ENCODE results near the gene TMIGD1.

DNA sequence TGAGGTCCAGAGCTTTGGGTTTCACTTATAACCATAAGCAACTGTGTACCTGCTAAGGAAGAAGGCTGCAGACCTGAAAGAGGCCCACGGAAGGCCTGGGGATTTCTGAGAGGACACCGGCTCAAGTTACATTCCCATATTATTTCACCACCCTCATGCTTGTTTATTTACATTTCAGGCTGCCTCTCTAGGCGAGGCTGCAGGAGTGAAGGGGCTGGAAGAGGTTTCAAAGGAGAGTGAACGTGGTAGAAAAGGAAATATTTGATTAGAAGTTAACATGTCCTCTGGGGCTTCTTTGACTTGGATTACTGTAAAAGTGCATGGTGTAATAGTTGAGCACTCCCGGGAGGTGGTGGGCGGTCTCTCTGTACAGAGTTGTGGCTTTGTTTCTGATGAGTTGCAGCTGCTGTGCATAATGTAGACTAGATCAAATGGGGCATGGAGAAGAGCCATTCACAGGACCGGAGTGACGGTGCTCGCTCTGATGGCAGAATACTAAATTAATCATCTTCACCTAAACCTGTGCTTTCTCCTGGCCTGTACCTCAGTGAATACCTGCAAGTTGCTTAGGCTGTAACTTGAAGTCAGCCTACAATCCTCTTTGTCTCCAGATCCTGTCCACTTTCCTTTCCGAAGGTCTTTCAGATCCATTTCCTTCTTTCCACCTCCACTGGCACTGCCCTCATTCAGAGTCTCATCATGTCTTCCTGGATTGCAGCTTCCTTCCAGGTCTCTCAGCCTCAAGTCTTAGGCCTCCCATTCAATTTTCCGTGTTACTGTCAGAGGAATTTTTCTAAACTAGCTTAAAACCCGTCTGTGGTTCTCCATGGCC lies 43.0 kb upstream of the TMIGD1 start:
- TF ChIP-seq, protein P1, sequence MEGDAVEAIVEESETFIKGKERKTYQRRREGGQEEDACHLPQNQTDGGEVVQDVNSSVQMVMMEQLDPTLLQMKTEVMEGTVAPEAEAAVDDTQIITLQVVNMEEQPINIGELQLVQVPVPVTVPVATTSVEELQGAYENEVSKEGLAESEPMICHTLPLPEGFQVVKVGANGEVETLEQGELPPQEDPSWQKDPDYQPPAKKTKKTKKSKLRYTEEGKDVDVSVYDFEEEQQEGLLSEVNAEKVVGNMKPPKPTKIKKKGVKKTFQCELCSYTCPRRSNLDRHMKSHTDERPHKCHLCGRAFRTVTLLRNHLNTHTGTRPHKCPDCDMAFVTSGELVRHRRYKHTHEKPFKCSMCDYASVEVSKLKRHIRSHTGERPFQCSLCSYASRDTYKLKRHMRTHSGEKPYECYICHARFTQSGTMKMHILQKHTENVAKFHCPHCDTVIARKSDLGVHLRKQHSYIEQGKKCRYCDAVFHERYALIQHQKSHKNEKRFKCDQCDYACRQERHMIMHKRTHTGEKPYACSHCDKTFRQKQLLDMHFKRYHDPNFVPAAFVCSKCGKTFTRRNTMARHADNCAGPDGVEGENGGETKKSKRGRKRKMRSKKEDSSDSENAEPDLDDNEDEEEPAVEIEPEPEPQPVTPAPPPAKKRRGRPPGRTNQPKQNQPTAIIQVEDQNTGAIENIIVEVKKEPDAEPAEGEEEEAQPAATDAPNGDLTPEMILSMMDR (optimal IDR thresholded peaks at IDR 0.05 in 1 of 3, IDR thresholded peaks at IDR 0.05 in 1 of 3, conservative IDR thresholded peaks at IDR 0.05 in 1 of 3; ENCODE audit: extremely low read depth in 1 of 3, insufficient read depth in 2 of 3, low read length in 3 of 3) = no peak
- TF ChIP-seq EZH2 (IDR thresholded peaks at IDR 0.05; ENCODE audit: low read length) = no peak

All from keratinocyte (primary cell).